HG02642 (cell line): ENCODE measurements around the gene TSPAN9.

Experiments
- ATAC-seq: cut with Tn5 transposase; IDR thresholded peaks from one replicate; pipeline ENCODE4 v1.9.1; 2021; ENCODE audit warnings: mild to moderate bottlenecking; ENCODE audit not compliant: unreplicated experiment, poor library complexity

TSPAN9 gene

DNA sequence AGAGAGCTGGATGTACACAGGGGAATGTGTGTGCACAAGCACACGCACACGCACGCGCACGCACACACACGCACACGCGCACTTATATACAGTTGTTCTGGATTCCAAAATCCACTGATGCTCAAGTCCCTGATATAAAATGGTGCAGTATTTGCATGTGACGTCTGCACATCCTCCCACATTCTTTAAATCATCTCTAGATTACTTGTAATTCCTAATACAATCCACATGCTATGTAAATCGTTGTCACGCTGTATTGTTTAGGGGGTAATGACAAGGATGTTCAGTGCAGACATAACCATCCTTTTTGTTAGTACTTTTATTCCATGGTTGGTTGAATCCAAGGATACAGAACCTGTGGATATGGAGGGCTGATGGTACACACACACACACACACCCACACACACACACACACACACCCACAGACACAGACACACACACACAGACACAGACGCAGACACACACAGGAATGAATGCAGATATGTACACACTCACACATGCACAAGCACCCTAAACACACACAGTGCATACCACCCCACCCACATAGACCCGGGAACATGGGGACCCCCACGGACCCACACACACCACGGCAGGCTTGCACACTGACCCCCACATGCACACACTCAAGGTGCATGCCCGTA is 225.3 kb downstream of the TSPAN9 start:
- no peak for ATAC-seq

DNA sequence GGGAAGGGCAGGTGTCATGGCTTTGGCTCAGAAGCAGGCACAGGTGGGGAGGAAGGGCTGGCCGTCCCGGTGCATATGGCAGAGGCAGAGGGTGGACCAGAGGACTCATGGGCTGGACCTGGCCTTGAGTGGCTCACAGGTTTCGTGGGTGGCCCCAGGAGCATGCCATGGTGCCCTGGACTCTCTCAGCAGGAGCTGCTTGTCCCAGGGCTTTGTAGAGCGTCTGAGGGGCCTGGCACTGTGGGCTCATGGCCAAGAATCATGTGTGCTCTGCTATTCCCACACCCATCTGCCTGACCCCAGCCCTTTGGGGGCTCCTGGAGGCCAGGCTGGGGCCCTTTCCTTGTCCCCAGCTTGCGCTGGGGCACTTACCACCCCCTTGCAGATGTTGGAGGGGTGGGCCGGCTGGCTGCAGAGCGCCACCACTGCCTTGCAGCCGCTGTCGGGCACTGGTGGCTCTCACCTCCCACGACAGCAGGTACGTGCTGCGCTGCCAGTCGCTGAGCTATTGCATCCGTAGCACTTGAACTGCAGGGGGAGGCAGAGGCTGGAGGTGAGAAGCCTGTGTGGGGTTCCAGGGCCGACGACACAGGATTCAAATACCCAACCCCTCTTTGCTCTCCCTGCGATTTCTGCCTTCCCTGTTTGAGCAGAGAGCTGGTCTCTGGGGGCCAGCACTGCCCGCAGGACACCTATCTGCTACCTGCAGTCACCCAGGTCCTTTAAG is 226.4 kb downstream of the TSPAN9 start:
- no peak for ATAC-seq

DNA sequence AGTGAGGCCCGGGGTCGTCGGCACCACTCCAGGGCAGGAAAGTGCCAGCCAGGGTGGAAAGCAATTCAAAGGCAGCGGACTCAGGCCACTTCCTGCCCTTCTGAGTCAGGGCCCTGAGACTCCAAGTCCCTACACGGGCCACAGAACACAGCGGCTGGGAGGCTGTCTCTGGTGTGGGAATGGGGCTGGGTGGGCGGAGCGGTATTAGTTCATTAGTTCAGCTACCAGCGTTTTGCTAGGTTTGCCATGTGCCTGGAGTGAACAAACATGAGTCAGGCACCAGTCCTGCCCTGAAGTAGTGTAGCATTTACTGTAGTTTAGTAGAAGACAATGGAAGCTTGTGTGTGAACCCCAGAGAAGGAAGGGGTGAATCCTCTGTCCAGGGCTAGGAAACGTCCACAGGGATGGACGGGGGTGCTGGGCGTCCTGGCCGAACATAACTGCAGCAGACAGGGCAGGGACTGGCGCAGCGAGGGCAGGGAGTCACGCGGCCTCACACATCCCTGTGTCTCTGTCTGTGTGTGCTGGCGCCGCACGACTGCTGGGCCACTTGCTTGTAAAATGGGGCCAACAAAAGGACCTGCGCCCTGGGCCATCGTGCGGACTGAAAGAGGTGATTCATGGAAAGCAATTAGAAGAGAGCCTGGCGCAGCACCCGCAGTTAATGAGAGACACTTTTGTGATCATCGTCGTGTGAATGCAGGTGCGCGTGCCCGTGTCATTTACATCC is 227.4 kb downstream of the TSPAN9 start:
- ATAC-seq: no peak

DNA sequence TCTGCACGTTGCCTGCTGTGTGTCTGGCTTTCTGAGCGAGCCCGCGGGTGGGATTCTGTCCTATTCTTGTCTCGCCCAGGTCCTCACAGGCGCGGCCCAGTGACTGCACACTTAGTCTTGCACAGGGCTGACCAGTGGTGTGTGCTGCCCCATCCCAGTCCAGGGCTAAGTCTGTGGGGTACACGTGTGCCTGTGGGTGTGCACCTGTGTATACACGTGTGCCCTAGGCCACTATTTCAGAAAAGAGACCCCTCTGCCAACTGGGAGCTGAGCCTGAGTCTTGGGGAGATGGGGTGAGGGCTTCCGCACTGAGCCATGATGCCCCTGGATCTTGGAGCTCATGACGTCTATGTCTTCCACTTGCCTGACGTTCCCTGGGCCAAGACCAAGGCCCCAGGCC is 228.3 kb downstream of the TSPAN9 start:
- no peak for ATAC-seq

DNA sequence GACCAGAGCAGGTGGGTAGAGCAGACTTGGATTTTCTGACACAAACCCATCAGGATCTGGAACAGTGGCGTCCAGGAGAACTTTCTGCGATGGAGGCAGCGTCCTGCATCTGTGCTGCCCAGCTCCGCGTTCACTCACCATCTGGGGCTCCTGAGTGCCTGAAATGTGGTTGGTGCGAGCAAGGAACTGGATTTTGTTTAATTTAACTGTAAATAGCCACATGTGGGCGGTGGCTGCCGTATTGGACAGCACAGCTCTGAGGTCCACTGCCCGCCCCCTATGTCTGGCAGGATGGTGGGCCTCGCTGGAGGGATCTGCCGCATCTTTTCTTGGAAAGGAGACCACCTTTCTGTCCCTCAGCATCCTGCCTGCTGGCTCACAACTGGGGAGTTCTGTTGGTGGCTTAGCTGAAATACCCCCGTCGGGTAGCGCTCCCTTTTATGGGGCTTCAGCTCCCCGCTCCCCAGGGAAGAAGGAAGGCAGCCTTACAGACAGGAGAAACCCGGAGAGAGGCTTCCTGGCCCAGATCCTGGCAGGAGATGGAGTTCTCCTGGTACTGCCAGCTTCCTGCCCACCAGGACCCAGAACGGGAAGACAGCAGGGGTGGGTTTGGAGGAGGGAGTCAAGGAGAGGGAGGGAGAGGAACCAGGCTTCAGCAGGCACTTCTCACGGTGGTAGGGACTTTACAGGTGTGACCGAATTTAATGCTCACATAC is 228.9 kb downstream of the TSPAN9 start:
- no peak for ATAC-seq

DNA sequence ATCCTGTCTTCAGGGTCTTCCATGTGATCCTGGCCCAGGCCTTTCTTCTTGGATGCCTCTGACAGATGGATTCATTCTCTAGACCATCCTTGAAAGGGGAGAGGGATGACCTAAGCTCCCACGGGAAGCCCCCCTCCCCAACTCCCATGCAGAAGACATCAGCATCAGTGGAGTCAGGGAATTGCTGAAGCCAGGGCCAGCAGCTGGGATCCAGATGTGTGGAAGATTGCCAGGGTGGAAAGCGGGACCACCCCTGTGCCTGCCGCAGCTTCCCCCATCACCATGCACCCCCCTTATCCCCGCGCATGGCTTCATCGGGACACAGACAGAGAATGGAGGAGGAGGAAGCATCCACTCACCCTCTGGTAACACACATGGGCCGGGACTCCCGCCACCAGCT is 230.2 kb downstream of the TSPAN9 start:
- no peak for ATAC-seq

DNA sequence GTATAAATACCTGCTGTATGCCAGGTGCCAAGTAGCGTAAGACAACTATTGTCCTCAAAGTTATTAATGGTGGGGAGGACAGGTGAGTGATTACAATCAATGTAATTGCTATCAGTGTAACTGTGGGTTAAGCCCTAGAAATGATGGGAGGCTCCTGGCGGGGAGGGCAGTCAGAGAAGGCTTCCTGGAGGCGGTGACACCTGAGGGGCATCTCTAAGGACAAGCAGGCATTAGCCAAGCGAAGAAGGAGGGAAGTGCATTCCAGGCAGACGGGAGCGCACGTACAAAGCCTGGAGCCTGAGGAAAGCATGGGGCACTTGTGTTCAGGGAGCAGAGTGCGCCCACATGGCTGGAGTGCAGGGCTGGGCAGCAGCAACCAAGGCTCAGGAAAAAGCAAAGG is 230.9 kb downstream of the TSPAN9 start:
- ATAC-seq: no peak

DNA sequence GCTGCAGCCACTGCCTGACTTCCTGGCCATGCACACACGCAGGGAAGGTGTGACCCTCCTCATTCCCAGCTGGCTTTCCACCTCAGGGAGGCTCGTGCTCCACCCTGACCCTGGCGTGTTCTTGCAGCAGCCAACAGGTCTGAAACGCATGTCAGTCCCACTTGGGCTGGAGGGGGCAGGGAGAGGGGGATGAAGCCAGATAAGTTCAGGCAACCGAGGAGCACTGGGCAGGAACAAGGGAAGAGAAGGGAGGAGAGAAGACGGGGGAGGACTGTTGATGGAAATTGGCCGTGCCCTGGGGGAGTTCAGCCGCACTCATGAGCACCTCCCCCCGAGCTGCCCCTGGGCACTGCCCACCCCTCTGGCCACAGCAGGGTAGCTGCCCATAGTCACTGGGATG is 231.4 kb downstream of the TSPAN9 start:
- no peak for ATAC-seq

DNA sequence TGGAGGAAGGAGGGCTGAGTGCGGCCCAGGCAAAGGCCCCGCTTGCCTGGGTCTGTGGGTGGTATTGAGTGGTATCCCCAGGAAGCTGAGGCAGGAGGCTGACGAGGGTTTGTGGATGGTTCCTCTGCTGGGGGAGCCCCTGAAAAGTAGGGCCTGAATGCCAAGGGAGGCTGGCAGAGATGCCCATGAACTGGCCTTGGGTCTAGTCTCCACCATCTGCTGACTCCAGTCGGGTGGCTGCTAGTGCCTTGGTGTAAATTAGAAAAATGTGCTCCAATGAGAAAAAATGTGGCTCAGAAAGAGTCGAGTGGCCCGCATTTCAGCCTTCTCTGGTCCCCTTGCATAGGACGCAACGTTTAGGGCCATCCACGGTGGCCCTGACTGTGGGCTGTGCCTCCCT is 232.6 kb downstream of the TSPAN9 start:
- no peak for ATAC-seq

DNA sequence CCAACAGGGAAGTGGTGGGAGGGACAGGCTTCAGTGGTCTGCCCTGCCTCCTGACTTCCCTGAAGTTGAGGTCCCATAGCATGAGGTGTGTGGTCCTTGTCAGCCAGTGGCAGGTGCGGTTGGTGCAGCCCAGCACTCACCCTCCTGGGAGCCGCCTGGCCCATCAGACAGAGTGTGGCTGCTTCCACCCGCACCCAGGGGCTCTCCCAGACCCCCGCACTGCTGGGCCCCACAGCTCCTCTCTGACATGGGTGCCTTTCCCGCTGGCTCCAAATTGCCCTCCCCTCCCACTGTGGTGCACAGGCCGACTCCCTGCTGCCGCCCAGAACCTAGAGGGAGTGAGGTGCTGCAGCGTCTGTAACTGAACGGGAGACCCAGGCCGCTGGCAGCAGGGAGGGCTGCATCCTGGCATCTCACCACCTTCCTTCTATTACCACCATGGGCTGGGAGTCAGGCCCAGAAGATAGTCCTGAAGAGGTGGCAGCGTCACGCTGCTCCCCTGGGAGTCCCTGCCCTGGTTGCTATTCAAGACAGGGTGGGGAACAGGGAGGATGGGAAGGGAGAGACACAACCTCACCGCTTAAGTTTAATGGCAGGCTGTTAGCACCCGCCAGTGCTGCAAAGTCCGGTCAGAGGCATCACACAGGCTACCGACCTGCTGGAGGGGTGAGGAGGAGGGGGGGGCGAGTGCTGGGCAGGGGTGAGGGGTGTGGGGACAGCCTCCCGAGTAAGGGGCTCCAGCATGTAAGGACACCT is 233.3 kb downstream of the TSPAN9 start:
- no peak for ATAC-seq

DNA sequence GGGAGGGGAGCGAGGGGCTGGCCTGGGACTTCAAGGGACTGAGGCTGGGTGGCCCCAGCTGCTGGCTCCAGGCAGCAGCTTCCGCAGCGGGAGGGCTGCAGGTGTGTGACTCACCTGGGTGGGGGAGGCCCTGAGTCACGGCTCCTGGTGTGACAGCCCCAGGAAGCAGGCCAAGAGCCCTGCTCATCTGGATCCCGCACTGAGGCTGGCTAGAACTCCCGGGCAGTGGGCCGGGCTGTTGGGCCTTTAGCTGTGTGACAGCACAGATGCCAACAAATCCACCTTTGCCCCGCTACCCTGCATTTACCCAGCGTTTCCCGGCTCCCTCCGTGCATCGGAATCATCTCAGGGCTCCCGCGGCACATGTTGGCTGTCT is 233.8 kb downstream of the TSPAN9 start:
- ATAC-seq: no peak

DNA sequence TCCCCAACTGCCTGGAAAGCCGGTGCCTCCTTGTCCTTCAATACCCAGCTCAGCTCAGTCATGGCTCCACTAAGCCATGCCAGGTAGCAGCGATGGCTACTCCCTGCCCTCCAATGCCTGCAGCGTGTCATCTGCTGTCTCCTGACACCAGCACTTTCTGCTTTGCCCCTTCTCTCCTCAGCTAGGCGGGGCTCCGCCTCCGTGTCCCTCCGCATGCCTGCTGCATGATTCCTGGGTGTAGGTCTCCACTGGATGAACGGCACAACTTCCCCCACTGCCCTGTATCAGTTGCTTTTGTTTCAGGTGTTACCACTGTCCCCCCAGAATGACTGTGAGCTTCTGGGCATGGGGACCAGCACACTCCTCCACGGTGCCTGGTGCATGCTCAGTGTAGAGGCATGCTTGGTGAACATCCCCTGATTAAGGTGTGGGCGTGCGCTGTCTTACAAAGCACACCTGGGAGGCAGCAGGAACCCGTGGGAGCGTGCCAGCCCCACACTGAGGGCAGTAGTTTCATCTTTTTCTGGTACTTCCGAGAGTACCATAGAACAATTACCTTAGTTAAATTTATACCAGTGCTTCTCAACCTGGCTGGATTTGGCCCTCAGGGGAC is 234.4 kb downstream of the TSPAN9 start:
- no peak for ATAC-seq

DNA sequence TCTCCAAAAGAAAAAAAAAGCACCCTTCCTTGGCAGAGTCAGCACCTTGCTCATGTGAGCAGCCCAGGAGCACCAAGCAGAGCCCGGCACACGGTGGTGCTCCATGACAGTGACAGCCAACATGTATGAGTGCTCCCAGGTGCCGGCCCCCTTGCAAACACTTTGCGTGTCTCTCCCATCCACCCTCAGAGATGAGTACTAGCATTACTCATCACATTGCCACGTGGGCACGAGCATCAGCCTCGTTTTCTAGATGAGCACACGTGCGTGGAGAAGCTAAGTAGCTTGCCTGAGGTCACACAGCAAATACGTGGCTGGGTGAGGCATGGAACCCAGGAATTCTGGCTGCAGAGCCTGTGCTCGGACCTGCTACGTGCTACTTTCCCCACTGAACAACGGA is 235.9 kb downstream of the TSPAN9 start:
- no peak for ATAC-seq

DNA sequence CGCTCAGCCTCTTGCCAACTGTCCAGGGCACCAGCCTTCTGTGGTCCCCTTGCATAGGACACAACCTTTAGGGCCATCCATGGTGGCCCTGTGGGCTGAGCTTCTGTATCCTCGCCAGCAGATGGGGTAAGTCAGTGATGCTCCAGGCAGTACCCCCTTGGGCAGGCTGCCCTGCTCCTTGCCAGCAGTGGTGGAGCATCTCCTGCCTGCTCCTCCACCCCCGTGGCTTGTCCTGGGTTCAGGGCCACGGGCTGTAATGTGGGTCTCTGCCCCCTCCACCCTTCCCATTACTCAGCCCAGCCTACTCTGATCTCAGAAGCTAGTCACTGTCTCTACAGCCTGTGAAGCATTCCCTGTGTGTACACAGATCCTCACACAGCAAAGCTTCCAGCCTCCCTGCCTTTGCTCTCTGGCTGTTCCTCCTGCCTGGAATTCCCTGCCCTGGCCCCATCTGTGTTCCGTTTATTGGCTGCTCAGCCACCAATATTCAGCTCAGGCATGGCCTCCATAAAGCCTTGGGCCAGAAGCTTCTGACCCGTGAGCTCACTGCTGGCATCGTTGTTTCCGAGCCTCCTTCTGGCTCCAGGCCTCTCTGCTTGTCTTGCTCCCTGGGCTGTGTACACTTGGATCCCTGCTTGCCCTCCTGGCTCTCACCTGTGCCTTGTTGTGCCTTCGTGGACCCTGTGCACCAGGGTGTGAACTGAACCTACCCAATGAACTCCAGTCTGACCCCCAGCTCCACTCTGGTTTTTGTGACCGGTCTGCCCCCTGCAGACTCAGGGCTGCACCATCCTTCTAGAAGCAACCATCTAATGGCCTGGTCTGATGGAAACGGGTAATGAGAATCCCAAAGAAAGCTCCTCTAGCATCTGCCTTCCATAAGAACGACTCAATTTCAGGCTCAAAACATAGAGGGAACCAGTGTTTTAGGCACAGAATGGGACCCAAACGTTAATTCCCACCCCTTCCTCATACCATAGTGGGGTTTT is 236.8 kb downstream of the TSPAN9 start:
- no peak for ATAC-seq

DNA sequence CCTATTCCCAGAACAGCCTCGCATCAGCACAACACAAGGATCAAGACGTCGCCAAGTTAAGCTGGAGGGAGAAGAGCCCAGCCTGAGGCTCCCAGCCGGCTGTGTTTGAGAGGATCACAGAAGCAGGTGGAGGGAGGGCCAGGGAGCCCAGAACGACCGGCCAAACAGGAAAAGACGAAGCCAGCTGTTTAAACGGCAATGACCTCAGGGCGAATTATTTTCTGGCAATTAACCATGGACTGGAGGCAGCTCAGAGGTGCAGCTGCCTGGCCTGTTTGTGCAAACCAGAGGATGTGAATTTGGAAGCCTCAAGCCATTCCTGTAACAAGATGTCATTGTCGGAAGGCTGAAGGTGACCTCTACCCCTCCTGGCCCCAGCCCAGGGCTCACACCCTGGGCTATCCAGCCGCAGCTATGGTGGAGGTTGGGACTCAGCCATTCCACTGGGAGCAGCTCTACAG is 238.1 kb downstream of the TSPAN9 start:
- no peak for ATAC-seq

DNA sequence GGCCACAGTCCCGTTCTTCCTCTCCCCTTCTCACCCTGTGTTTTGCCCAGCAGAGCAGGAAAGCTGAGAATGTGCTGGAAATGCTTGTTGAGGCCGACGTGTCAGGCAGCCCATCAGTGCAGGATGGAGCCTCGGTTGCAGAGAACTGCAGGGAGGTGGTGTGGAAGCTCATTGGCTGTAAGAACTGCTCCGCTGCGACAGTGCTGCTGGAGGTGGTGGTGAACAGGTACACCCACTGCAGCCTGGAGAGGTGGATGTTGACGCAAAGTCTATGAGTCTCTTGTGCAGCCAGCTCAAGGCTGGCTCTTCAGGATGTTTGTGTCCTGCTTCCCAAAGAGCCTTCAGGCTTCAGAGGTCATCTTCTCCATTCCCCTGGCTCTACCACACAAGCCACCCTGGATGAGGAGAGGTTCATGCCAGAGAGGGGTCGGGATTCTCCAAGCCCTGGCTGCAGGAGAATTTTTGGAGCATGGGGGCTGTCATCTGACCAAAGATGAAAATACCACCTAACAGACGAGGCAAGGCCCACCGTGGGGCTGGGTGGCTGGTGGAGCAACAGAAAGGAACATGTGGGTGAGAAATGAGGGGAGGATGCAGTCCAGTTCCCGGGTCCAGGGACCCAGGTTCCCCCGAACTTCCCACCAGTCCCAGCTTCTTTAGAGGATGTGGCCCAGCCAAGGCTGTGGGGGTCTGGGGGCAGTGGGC is 239.7 kb downstream of the TSPAN9 start:
- ATAC-seq: no peak

DNA sequence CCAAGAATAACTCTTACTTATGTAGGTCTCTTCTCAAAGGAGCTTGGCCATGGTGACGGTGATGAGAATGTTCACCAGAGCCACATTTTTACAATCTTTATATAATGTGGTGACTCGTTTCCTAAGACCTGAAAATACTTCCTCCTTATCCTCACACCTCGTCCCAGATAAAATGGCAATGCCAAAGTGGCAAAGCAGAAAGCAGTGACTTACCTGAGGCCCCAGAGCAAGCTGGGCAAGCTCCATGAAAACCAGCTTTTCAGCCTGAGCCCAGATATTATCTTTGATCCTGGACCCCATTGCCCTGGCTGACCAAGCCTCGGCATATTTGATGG is 240.3 kb downstream of the TSPAN9 start:
- ATAC-seq: no peak

DNA sequence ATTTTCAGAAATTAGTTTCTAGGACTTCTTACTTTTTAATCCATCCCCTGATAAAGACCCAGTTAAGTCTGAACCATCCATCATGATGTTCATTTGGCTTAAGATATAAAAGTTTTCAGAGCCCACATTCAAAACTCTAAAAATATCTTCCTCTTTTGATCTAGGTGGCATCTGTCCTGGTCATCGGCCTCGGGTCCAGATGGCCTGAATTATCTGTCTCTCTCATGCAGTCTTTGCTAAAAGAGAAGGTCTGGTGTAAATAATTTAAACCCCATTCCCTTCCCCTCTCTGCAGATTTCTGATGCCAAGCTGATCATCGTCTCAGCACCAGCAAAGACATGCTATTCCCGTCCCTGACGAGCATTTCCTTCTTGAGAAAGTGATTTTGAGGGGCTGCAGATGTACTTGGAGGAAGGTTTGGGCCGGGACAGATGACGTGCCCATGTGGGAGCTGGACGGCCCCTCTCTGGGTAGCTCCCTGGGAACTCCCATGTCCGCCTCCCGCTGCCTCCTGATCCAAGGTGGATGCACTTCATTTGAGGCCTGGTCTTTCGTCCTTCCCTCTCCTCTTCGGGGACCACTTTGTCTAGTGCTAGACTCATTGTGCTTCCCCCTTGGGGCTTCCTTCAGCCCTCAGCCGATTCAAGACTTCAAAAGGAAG is 240.8 kb downstream of the TSPAN9 start:
- no peak for ATAC-seq
